Endometrium (tissue), 2 donors: ENCODE results near the gene FKBP15.
"Not testable (repeated sequence)": the region's sequence is repeated elsewhere in the genome, so short reads cannot be mapped to it uniquely, and the experiment has no call there.

Source experiments
- FAIRE-seq: peaks from 2 replicates; lab custom pipeline; 2012; peaks lifted over from hg19 to GRCh38; lab: Jason Lieb, UNC
- donor health status: control.
- donor health status: control.

The FKBP15 gene

DNA sequence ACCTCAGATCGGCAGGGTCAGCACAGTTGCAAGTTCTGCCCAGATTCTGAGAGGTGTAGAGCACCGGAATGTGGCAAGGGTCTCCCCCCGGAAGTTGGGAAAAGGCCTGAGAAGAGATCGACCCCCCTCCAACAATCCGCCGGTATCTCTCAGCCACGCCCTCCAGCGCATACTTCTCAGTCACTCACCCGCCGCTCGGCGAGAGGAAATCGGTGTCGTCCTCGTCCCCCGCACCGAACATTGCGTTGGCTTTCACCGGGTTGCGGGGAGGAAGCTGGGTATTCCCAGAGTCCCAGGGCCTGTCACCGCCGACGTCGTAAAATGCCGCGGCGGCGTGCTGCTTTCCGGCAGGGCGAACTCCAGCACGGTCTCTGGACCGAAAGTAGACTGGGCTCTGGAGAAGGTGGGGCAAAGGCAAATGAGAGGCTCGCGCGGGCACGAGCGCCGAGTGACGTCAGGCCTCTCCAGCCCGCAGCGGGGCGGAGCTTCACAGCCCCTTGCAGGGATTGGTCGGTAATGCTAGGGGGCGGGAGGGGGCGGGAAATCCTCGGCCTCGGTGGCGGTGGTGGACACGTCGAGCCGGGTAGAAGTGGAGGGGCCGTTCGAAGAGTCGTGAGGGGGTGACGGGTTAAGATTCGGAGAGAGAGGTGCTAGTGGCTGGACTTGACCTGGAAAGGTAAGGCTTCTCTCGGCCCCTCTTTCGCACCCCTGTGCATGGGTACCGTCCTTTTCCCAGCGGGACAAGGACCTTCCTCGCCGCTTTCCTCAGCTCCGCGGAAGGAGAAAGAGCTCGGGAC lies at the start of gene FKBP15, which contains the start of gene SLC31A1:
TSS of gene FKBP15 (minus strand) at position 275 of the 797 bp plus-strand sequence. CDS start at position 241, 34 bp downstream.
TSS of gene SLC31A1 (plus strand) at position 542 of the 797 bp plus-strand sequence. CDS start 34,605 bp downstream, outside the sequence.
- peak; percentile 92 for FAIRE-seq

DNA sequence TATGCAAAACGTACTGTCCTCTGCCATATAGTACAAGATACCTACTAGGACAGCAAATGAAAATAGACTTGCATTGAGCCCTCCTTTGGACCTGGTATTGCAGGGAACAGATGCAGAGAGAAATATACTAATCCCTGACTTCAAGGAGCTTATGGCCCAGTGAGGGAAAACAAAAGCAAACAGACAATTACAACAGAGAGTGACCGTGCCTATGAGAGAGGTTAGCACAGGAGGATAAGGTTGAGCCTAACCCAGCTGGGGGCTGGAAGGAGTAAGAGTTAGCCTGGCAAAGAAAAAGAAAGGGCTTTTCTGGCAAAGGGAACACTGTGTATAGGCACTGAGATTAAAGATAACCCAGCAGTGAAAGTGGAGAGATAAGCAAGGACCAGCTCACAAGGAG lies 48.8 kb upstream of the FKBP15 start:
- no peak for FAIRE-seq

GRCh38 chr9:113269355-113269754 lies 48.3 kb upstream of the FKBP15 start:
- FAIRE-seq: no peak

DNA sequence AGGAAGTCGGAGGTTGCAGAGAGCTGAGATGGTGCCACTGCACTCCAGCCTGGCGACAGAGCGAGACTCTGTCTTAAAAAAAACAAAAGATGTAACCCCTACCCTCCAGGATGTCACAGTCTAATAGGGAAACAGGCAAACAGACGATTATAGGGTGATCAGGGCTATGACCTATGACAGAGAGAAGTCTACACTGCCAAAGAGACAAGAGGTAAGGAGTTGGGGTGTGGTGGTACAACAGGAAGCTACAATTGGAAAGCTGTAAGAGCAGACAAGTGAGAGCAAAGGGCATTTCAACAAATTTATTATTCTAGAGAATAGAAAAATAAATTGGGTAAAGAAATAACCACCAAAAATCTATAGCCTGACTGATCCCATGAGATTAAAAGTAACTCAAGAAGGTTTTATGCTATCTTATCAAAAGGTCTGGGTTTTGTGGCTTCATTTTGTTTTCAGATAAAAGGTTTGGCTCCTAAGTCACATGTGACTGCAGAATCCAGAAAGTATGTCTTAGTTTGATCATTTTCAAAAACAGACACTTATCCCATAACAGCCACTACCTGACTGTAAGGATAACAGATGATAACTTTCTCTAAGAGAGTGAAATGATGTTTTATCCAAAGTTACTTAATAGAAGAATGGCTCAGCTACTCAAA lies 47.0 kb upstream of the FKBP15 start:
- FAIRE-seq: no peak

DNA sequence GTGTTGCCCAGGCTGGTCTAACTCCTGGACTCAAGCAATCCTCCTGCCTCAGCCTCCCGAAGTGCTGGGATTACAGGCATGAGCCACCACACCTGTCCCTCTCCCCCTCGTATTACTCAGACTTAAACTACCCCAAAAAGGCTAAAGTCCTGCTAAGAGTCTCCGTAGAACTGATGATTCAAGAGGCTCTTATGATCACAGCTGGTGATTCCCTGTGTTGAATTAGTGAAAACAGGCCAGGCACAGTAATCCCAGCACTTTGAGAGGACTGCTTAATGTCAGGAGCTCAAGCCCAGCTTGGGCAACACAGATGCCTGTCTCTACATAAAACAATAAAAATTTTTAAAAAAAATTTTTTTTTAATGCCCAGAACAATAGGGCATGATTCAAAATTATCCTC lies 45.1 kb upstream of the FKBP15 start:
- FAIRE-seq: no peak

GRCh38 chr9:113261917-113262671 lies 41.0 kb upstream of the FKBP15 start:
- no peak for FAIRE-seq

DNA sequence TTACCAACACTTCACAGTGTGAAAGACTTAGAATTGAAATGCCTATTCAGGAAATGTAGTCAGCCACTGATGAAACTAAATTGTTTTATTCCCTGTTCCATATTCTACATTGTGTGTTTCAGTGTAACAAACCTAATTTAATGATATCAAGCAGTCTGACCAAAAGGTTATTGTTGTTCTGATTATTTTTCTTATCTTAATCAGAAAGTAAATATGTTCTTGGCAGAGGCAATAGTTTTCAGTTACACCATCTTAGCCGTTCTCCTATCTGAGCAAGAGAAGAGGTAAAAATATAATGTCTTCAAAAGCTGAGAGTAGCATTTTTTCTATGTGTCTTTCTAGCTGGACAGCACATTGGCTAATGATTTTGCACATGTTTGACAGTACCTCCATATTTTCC lies 37.2 kb upstream of the FKBP15 start:
- no peak for FAIRE-seq

DNA sequence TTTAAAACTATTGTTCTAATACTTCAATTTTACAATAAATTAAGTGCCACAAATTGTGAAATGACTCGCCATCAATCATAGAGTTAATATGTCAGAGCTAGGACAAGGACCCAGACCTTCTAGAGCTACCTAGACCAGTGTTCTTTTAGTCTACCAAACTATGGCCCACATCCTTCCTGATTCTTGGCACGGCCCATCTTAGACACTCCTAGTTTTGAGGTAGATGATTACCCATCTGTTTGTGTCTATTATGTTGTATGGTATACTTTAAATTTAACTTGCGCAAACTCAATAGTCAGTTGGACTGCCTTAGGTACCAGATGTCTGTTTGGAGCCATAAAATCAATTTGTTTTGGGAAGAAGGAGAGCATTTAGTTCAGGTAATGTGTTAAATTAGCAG lies 36.8 kb upstream of the FKBP15 start:
- no peak for FAIRE-seq

- FAIRE-seq: no peak
Observed at GRCh38 chr9:113255438-113255837, 34.4 kb upstream of the FKBP15 start.

GRCh38 chr9:113254991-113255390 lies 33.9 kb upstream of the FKBP15 start:
- FAIRE-seq: no peak

- FAIRE-seq: no peak
Observed at GRCh38 chr9:113250807-113251206, 29.7 kb upstream of the FKBP15 start.

- FAIRE-seq: not testable (repeated sequence)
Observed at GRCh38 chr9:113249661-113250060, 28.6 kb upstream of the FKBP15 start.

GRCh38 chr9:113247640-113248039 lies 26.6 kb upstream of the FKBP15 start:
- FAIRE-seq: no peak

DNA sequence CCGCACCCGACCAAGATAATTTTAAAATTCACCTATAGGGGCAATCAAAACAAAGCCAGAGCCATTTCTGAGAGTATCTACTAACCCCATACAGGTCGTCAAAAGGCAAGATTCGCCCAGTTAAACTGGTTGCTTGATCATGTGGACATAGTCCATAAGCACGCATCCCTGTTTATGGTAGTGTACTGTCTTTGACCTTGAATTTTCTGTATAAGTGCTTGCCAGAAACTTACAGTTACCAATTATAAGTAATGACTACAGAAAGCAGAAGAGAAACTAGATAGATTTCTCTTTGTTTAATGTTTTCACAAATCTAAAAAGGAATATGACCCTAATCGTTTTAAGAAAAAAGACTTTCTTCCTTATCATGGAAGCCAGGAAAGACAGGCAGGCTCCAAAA lies 25.9 kb upstream of the FKBP15 start:
- FAIRE-seq: no peak

DNA sequence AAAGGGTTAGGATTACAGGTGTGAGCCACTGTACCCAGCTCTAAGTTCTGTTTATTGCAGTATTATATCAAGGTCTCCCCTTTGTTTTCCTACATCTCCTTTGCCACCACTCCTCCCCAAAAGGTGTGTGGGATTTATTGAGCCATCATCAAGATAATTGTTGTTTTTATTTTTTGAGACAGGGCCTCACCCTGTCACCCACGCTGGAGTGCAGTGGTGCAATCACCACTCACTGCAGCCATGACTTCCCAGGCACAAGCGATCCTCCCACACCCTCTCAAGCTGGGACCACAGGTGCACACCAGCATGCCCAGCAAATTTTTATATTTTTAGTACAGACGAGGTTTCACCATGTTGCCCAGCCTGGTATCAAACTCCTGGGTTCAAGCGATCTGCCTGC lies 24.8 kb upstream of the FKBP15 start:
- no peak for FAIRE-seq

GRCh38 chr9:113244556-113244955 lies 23.5 kb upstream of the FKBP15 start:
- no peak for FAIRE-seq

- FAIRE-seq: no peak
Observed at GRCh38 chr9:113241161-113241560, 20.1 kb upstream of the FKBP15 start.

DNA sequence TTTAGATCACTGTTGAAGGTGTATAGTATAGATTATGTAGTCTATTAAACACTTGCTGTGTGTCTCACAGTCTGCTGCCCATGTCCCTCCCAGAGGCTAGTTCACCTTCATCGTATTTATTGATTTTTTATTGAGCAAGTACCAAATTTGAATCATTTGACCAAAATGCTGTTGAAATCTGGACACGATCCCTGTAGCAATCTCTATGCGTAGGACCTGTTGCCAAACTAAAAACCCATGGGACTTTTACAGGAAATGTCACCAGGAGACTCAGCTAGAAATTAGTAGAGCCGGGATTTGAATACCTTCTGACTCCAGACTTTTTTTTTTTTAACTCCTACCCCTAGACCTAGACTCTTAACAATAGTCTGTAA lies 17.8 kb upstream of the FKBP15 start:
- FAIRE-seq: no peak

- FAIRE-seq: no peak
Observed at GRCh38 chr9:113238202-113238858, 17.3 kb upstream of the FKBP15 start.

DNA sequence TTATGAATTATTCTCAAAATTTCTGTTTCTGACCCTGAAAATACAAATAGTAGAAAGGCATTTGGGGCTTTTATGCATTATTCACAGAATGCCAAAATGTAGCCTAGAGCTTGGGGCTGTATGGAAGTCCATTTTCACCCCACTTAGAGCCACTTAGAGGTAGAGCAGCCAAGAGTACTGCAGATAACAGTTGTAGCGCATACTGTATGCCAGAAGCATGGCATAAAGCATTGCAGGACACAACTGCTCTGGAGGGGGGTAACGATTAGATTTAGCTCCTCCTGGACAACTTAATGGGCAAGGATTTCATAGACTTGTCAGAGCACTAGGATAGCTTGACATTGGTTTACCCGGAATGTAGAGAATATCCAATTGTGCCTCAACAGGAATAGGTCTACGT lies 15.9 kb upstream of the FKBP15 start:
- no peak for FAIRE-seq

DNA sequence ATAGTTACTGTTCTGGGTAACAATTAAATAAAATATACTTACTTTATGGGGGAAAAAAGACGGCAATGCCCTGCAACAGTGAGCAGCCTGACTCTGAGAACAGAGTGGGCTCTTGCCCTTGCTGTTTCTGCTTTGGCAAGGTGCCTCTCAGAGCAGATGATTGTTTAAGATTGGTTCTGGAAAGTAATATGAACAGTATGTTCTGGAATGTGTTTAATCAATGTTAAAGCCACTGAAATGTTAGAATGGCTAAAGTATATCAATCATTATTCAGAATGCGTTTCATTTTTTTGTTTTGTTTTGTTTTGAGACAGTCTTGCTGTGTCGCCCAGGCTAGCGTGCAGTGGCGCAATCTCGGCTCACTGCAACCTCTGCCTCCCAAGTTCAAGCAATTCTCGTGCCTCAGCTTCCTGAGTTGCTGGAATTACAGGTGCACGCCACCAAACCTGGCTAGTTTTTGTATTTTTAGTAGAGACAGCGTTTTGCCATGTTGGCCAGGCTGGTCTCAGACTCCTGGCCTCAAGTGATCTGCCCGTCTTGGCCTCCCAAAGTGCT lies 14.7 kb upstream of the FKBP15 start:
- FAIRE-seq: not testable (repeated sequence)

DNA sequence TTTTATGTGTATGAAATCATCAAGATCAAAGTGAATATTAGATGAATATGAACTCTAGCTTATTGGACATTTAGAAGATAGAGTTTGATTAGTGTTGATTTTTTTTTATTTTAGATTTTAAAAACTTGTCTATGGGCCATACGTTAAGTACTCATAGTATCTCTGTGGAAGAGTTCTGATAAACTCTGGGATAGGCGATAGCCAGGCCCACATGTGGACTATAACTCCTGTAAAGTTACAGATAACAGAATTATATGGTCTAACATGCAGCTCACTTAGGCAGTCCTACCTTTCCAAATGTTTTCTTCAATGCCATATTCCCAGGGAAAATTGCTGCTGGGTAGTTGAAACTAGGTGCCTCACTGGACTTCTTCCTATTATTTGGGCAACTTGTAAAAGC lies 10.6 kb upstream of the FKBP15 start:
- FAIRE-seq: no peak
